Neural cell (in vitro differentiated cells): Measurements from ENCODE around the gene TCL1B. TPM values are rescaled to one million over a fixed set of nuclear protein-coding genes. Genes with fewer than 3 reads are reported as not detected.
"Not testable (repeated sequence)": the region's sequence is repeated elsewhere in the genome, so short reads cannot be mapped to it uniquely, and the experiment has no call there.

ENCODE experiments used
- H2AFZ ChIP-seq: fragments of 200-600, 300-800 bp; sonication (generic), shearing (Covaris generic); 2 replicates; pipeline ENCODE4 v1.6.0; 2014; ENCODE audit warnings: low read depth, mild to moderate bottlenecking, antibody characterized with exemption, low read length, moderate library complexity
- H3F3A ChIP-seq: fragments of 200-600 bp; shearing (Covaris generic); 2 replicates; pipeline ENCODE4 v1.6.1; 2016; ENCODE audit warnings: mild to moderate bottlenecking, moderate library complexity, mixed read lengths, antibody characterized with exemption, low read length; ENCODE audit not compliant: insufficient read depth, poor library complexity, severe bottlenecking
- H3K27ac ChIP-seq: fragments of 200-600, 300-800 bp; sonication (generic), shearing (Covaris generic); 2 replicates; pipeline ENCODE4 v1.5.1; 2014; ENCODE audit warnings: mild to moderate bottlenecking, low read length, moderate library complexity
- H3K27me3 ChIP-seq: fragments of 300-800, 200-600 bp; sonication (generic), shearing (Covaris generic); 2 replicates; pipeline ENCODE4 v1.6.0; 2014; ENCODE audit warnings: mild to moderate bottlenecking, low read depth, low read length, moderate library complexity; ENCODE audit not compliant: insufficient read depth
- H3K36me3 ChIP-seq: fragments of 300-800, 200-600 bp; sonication (generic), shearing (Covaris generic); 2 replicates; pipeline ENCODE4 v1.5.1; 2014; ENCODE audit warnings: mild to moderate bottlenecking, antibody characterized with exemption, low read length, moderate library complexity; ENCODE audit not compliant: insufficient read depth
- H3K4me2 ChIP-seq: fragments of 300-800, 200-600 bp; sonication (generic), shearing (Covaris generic); 2 replicates; pipeline ENCODE4 v1.6.0; 2014; ENCODE audit warnings: mild to moderate bottlenecking, low read length
- H3K4me3 ChIP-seq: fragments of 300-800, 200-600 bp; sonication (generic), shearing (Covaris generic); 2 replicates; pipeline ENCODE4 v1.5.1; 2014; ENCODE audit warnings: mild to moderate bottlenecking, low read length, moderate library complexity
- H3K79me2 ChIP-seq: fragments of 200-600 bp; shearing (Covaris generic); replicated peaks from 2 replicates; pipeline ENCODE4 v1.6.0; 2014; ENCODE audit warnings: mild to moderate bottlenecking, low read length, moderate library complexity; ENCODE audit not compliant: insufficient read depth
- H3K9ac ChIP-seq: fragments of 300-800, 200-600 bp; sonication (generic), shearing (Covaris generic); 2 replicates; pipeline ENCODE4 v1.6.1; 2016; ENCODE audit warnings: mild to moderate bottlenecking, low read length, mixed read lengths
- H3K9me2 ChIP-seq: fragments of 200-600 bp; shearing (Covaris generic); 2 replicates; pipeline ENCODE4 v1.6.1; 2016; ENCODE audit warnings: mild to moderate bottlenecking, low read length, mixed read lengths; ENCODE audit not compliant: insufficient read depth
- H3K9me3 ChIP-seq: fragments of 200-600, 300-800 bp; sonication (generic), shearing (Covaris generic); 2 replicates; pipeline ENCODE4 v1.6.1; 2016; ENCODE audit warnings: mild to moderate bottlenecking, mixed run types, low read length, moderate library complexity, mixed read lengths
- H4K20me1 ChIP-seq: fragments of 200-600 bp; shearing (Covaris generic); 2 replicates; pipeline ENCODE4 v1.6.1; 2016; ENCODE audit warnings: mild to moderate bottlenecking, mixed run types; ENCODE audit not compliant: insufficient read depth
- CTCF ChIP-seq: fragments of 450-650 bp; IDR thresholded peaks from 2 replicates; pipeline ENCODE4 v1.5.1; 2014; ENCODE audit warnings: antibody characterized with exemption, mild to moderate bottlenecking, moderate library complexity; ENCODE audit not compliant: poor library complexity, severe bottlenecking
- EP300 ChIP-seq: fragments of 450-650 bp; conservative IDR thresholded peaks from 2 replicates; pipeline ENCODE4 v1.6.1; 2014; ENCODE audit warnings: antibody characterized with exemption, mild to moderate bottlenecking, moderate library complexity; ENCODE audit not compliant: poor library complexity, severe bottlenecking
- EZH2 ChIP-seq: fragments of 200-600, 300-800 bp; shearing (Covaris generic), sonication (generic); IDR thresholded peaks from 2 replicates; pipeline ENCODE4 v1.6.1; 2014; ENCODE audit warnings: antibody characterized with exemption, low read length, borderline replicate concordance, mild to moderate bottlenecking; ENCODE audit not compliant: insufficient read depth, poor library complexity, severe bottlenecking
- MXI1 ChIP-seq: fragments of 450-650 bp; conservative IDR thresholded peaks from 2 replicates; pipeline ENCODE4 v1.6.1; 2014; ENCODE audit warnings: antibody characterized with exemption, mild to moderate bottlenecking; ENCODE audit not compliant: poor library complexity, severe bottlenecking
- POLR2AphosphoS5 ChIP-seq: IDR thresholded peaks from 2 replicates; pipeline ENCODE4 v1.6.1; 2012
- RAD21 ChIP-seq: fragments of 450-650 bp; conservative IDR thresholded peaks from 2 replicates; pipeline ENCODE4 v1.6.1; 2014; ENCODE audit warnings: antibody characterized with exemption, mild to moderate bottlenecking, moderate library complexity
- REST ChIP-seq: IDR thresholded peaks from 2 replicates; pipeline ENCODE4 v1.6.1; 2012; ENCODE audit warnings: borderline replicate concordance
- SMC3 ChIP-seq: fragments of 450-650 bp; conservative IDR thresholded peaks from 2 replicates; pipeline ENCODE4 v1.6.1; 2014; ENCODE audit warnings: antibody characterized with exemption, mild to moderate bottlenecking, moderate library complexity; ENCODE audit not compliant: poor library complexity
- TAF1 ChIP-seq: IDR thresholded peaks from 2 replicates; pipeline ENCODE4 v1.6.1; 2012; ENCODE audit warnings: low read depth
- polyA plus RNA-seq: library from polyadenylated mRNA; depleted of rRNA; stranded (reverse); fragments of >200 nt; gene quantifications from 2 replicates; pipeline ENCODE4 v1.2.3, GENCODE V29; 2014

Gene TCL1B
- polyA plus RNA-seq, 1 donor from 2014 or later: not detected

GRCh38 chr14:95725685-95726336 is 39.6 kb downstream of the TCL1B start:
- Histone ChIP-seq H3K4me3 (no peak overlapping the region), H3K9me2 (no peaks in the 10 kb centered on the region), H3K27me3 (no peaks in the 10 kb centered on the region), H3K79me2 (no peaks in the 10 kb centered on the region), H3F3A (no peaks in the 10 kb centered on the region), H3K4me2 (no peak overlapping the region), H4K20me1 (no peaks in the 10 kb centered on the region), H2AFZ (no peak overlapping the region), H3K9ac (no peak overlapping the region), H3K27ac (no peak overlapping the region), H3K36me3 (no peaks in the 10 kb centered on the region), H3K9me3 (no peaks in the 10 kb centered on the region)
- no peak for TF ChIP-seq MXI1
- no peak for TF ChIP-seq EZH2
- no peak for TF ChIP-seq TAF1
- no peak for TF ChIP-seq EP300
- no peak for TF ChIP-seq REST
- no peak for TF ChIP-seq POLR2AphosphoS5
- no peak for TF ChIP-seq CTCF
- no peak for TF ChIP-seq RAD21
- TF ChIP-seq SMC3: no peak

- Histone ChIP-seq H3K27ac (no peak overlapping the region), H3K36me3 (no peaks in the 10 kb centered on the region), H3F3A (no peaks in the 10 kb centered on the region), H3K9me3 (no peaks in the 10 kb centered on the region), H3K4me3 (no peak overlapping the region), H3K79me2 (no peaks in the 10 kb centered on the region), H3K4me2 (no peak overlapping the region), H4K20me1 (no peaks in the 10 kb centered on the region), H3K9me2 (no peaks in the 10 kb centered on the region), H2AFZ (no peak overlapping the region), H3K27me3 (no peaks in the 10 kb centered on the region), H3K9ac (no peak overlapping the region)
- TF ChIP-seq RAD21 (no peak), EZH2 (no peak), REST (no peak), EP300 (no peak), MXI1 (no peak), CTCF (no peak), TAF1 (no peak), SMC3 (no peak), POLR2AphosphoS5 (no peak)
Measured at GRCh38 chr14:95727056-95727700, 41.0 kb downstream of the TCL1B start.

DNA sequence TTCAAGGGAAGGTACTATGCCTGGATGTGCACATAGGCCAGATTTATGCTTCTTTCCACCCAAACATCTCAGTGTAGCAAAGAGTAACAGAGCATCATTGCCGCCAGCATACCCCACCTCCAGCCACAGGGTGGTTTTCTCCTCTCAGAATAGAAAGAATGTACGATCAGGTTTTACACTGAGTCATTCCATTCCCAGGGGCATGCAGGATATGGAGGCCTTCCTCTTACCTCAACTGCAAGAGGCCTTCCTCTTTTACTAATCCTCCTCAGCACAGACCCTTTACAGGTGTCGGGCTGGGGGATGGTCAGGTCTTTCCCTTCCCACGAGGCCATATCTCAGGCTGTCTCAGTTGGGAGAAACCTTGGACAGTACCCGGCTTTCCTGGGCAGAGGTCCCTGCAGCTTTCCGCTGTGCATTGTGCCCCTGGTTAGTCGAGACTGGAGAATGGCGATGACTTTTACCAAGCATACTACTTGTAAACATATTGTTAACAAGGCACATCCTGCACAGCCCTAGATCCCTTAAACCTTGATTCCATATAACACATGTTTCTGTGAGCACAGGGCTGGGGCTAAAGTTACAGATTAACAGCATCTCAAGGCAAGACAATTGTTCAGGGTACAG is 43.3 kb downstream of the TCL1B start:
- not testable (repeated sequence) for H4K20me1 ChIP-seq, H3K4me3 ChIP-seq, H3K27me3 ChIP-seq

More for the DNA sequence above, 43.3 kb downstream of the TCL1B start:
- H3K9ac ChIP-seq, H3K27ac ChIP-seq, H3K9me3 ChIP-seq, H3K79me2 ChIP-seq, H3K36me3 ChIP-seq, H3K9me2 ChIP-seq, H2AFZ ChIP-seq, H3F3A ChIP-seq, H3K4me2 ChIP-seq: not testable (repeated sequence)
